KG1 (cell line): ENCODE measurements around the gene HIGD2A.

ENCODE experiments used
- DNase-seq: peaks from one replicate; lab custom pipeline; 2025; lab: John Stamatoyannopoulos, UW

The HIGD2A gene, protein sequence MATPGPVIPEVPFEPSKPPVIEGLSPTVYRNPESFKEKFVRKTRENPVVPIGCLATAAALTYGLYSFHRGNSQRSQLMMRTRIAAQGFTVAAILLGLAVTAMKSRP

DNA sequence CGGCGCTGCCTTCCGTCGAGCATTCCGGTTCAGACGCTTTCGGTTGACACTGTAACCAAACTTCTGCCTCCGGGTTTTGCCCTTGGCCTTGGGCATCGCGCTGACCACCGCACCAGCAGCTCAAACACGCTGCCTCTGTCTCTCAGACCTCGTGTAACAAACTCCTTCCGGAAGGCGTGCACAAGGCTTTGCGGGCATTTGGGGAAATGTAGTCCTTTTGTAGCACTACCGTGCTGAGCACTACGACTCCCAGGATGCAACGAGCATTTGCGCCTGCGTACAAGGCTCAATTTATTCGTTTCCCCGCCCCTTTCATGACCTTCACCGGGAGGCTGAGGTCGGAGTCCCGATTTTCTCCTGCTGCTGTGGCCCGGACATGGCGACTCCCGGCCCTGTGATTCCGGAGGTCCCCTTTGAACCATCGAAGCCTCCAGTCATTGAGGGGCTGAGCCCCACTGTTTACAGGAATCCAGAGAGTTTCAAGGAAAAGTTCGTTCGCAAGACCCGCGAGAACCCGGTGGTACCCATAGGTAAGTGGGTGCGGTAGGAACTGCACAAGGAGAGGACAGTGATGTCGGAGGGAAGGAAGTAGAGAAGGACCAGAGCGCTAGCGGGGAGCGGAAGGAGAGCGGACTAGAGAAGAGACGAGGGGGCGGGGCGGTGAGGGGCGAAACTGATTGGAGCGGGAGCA is at the start of gene HIGD2A, which contains the start of gene NOP16:
HIGD2A (plus strand) TSS at position 308 of the 691 bp plus-strand sequence; CDS start at position 377, 69 bp downstream.
NOP16 (minus strand) TSS at position 155 of the 691 bp plus-strand sequence; CDS start at position 96, 59 bp downstream.
- DNase-seq, result peak; percentile 98

- no peak for DNase-seq
Observed at GRCh38 chr5:176339304-176339703, 49.2 kb upstream of the HIGD2A start.

DNA sequence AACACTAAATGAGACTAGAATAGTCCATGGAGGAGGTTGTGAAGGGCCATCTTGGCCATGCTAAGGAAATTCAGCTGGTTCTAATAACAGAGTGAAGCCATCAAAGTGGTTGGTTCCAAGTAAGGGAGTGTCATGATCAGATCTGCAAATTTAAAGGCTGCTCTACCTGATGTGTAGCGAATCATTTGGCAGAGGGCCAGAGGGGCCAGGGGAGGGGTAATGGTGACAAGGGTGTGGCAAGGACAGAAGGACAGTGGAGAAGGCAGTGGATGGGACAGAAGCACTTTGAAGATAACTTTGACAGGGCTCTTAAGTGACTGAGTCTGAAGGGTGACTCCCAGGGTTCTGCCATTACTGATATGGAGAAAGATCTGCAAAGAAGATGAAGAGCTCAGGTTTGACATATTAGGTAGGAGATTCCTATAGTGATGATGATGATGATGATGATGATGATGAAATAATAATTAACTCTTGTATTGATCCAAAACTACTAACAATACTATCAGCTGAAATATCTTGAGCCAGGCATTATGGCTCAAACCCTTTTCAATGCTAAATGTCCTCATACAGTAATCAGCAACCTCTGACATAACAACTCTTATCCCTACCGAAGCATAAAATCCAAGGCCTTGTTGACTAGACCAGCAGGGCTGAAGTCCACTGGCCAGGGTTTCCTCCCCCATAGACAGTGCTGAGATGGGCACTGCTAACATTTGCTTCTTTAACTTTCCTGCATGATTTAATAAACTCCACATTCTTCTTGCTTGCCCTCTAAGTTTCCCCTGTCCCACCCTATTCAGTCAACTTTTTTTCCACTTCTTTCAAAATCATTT is 47.0 kb upstream of the HIGD2A start:
- no peak for DNase-seq

DNA sequence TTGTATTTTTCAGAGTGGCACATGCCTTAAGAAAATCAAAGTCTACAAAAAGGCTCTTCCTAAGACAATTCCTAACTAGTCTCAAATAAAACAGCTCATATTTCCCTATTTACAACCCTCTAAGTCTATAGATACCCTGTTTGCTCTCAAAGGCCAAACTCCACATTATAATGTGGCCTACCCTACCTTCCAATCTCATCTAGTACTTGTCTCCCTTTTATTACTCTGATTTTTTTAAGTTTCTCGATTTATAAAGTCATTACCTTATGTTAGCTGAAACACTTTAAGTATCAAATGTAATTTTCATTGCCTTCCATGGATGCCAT is 46.4 kb upstream of the HIGD2A start:
- DNase-seq, result no peak

- no peak for DNase-seq
Observed at GRCh38 chr5:176342766-176343458, 45.6 kb upstream of the HIGD2A start.

DNA sequence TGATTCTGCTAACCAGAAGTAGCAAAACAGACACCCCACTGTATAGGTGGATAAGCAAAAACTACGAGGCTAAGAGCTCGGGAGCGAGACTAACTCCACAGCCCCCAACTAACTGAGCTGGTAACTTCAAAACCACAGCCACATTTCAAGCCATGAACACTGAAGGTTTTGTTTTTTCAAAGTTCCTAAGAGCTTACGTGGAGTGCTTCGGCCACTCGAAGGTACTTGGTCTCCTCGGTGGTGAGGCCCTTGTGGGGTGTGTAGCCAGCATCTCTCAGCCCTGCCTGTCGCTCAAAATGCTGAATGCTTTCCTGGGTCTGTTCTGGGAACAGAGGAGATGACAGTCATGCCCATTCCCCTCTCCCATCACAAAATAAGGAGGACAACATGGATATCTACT is 38.1 kb upstream of the HIGD2A start:
- DNase-seq, result no peak

GRCh38 chr5:176352116-176352878 is 36.3 kb upstream of the HIGD2A start:
- DNase-seq, result no peak

- no peak for DNase-seq
Observed at GRCh38 chr5:176353533-176353932, 35.0 kb upstream of the HIGD2A start.

DNA sequence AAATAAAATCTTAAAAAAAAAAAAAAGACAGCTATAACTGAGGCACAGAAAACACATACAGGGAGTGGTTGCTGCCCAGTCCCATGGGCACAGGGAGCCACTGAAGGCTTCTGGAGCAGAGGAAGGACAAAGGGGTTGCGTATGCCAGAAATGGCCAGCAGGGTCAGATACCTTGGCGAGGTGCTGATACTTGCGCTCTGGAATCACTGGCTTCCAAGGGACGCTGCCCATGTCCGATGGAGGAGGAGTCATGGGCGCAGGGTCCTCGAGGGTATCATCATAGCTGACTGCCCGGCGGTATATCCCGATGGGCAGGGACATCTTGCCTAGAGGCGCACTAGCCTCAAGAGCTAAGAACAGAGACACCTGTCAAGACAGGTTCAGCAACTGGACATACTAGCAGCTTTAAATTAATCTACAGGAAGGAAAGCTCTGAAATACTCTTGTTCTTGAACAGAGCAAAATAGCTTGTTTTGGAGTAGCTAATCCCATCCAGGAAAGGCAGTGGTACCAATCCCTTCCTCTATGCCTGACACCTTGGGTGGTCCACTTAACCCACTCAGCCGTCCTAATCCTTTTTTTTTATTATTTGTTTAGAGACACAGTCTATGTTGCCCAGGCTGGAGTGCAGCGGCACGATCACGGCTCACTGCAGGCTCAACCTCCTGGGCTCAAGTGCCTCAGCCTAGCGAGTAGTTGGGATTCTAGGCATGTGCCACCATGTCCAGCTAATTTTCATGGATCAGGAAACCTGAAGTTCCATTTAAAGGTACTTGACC is 33.0 kb upstream of the HIGD2A start:
- no peak for DNase-seq

DNA sequence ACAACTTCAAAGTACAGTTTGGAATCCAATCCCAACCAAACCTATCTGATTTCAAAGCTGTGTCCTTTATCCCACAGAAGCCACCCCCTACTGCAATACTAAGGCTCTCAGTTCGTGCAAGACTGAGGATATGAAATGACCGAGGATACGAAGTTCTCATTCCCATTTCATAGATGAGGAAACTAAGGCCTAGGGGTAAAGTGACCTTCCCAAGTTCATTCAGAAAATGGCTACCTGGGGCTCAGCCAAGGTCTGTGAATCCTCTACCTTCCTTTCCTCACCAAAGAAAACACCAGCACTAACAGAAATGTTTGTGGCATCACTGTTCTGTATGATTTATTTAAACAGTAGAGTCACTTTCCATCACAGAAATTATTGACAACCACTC is 32.4 kb upstream of the HIGD2A start:
- DNase-seq, result no peak

DNA sequence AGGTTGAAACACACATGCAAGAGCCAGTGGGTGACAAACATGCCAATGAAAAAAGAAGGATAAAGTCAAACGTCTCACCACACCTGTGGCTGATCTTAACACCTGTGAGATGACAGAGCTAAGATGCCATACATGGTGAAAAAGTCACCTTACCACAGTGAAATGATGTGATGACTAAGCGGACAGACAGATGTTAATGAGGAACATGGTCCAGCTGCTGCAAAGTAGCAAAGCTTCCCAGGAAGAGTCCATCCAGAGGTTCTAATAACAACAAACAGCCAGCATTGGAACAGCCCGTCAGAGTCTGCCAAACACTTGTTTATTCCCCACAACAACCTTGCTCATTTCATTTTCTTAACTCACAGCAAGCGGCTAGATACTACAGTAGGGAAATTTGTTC is 28.9 kb upstream of the HIGD2A start:
- no peak for DNase-seq

- no peak for DNase-seq
Observed at GRCh38 chr5:176360894-176361436, 27.6 kb upstream of the HIGD2A start.

- peak; percentile 84 for DNase-seq
Observed at GRCh38 chr5:176361437-176362232, 26.9 kb upstream of the HIGD2A start, which contains the start of gene KIAA1191. KIAA1191 (minus strand) TSS chr5:176361764; CDS start chr5:176359508, 2,256 bp downstream.

- no peak for DNase-seq
Observed at GRCh38 chr5:176362233-176362490, 26.4 kb upstream of the HIGD2A start.

- no peak for DNase-seq
Observed at GRCh38 chr5:176364765-176365350, 23.7 kb upstream of the HIGD2A start.

DNA sequence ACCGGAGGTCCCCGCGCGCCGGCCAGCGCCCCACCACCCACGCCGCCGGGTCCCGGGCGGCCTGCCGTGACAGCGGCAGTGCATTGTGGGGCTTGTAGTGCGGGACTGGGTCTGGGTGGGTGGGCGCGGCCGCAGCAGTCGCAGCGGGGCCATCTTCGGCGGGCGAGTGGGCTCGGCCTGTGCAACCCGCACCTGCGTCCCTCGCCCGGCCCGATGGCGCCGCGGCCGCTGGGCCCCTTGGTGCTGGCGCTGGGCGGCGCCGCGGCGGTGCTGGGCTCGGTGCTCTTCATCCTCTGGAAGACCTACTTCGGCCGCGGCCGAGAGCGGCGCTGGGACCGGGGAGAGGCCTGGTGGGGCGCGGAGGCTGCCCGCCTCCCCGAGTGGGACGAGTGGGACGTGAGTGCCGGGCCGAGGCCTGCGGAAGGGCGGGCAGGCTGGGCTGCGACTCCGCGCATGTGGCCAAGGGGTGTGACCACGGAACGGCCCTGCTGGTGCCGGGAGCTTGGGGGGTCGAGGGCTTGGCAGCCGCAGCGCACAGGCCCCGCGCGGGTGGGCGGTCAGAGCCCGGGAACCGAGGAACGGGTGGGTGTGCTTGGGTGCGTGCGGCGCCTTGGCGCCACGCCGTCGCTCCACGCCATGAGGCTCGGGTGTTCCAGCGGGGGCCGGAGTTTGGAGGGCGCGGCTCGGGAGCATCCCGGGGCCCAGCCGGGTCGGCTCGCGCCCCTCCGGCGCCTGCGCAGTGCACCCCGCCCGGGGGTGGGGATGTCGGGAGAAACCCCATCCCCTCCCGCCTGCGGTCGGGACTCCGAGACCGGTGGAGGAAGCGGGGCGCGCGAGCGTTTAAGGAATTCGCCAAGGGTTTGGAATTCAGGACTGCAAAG is 23.0 kb upstream of the HIGD2A start, which contains the start of gene ARL10:
ARL10 (plus strand) TSS at position 137 of the 881 bp plus-strand sequence; CDS start at position 214, 77 bp downstream.
- no peak for DNase-seq

DNA sequence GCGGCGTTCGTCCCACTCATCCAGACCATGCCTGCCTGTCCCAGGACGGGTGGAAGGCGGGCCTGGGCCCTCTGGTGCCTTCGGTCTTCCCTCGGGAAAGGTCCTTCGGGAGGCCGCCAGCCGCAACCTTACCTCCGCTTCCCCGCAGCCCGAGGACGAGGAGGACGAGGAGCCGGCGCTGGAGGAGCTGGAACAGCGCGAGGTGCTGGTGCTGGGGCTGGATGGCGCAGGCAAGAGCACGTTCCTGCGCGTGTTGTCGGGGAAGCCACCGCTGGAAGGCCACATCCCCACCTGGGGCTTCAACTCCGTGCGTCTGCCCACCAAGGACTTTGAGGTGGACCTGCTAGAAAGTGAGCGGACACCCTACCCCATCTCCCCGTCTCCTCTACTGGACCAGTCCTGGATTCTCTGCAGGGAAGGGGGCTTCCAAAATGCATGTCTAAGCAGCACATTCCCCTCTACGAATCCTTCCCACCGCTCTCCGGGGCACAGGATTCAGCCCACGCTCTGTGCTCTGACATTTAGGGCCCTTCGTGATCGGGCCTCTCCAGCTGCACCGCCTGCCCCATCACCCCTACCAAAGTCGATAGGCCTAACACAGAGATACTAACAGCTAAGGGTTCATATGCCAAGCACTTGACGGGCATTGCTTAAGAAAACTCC is 22.2 kb upstream of the HIGD2A start:
- DNase-seq, result no peak

DNA sequence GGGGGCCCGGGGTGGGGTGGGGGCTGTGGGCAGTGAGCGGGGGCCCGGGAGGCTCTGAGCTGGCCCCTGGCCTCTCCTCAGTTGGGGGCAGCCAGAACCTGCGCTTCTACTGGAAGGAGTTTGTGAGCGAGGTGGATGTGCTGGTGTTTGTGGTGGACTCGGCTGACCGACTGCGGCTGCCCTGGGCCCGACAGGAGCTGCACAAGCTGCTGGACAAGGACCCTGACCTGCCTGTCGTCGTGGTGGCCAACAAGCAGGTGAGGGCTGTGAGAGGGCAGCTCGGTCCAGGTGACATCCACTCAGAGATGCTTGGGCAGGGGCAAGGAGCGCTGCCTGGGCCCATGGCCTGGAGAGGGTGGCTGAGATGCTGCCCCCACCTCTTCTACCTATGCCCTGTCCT is 19.8 kb upstream of the HIGD2A start:
- DNase-seq, result no peak
